ENCODE measurements around the gene ANKRD16. TPM values are rescaled to one million over a fixed set of nuclear protein-coding genes. Genes with fewer than 3 reads are reported as not detected.

ANKRD16 gene
- total and polyA plus RNA-seq, 2 of the 8 experiments (the other 6 are each of a cell fraction or from before 2014, with no cell fraction given), result 8.2 to 12.7 TPM

GRCh38 chr10:5913736-5914135 lies 24.0 kb upstream of the ANKRD16 start:
- WGBS, 2 experiments (ENCODE audit: extremely low coverage in 1 of 2, insufficient coverage in 1 of 2, insufficient read length in 1 of 2, insufficient replicate concordance in 2 of 2, low coverage in 1 of 2, low lambda C conversion rate in 2 of 2, missing lambda C conversion rate in 1 of 2), result 94% methylated on average over 4 of the region's 4 CpGs; no CpG with 5 or more reads in 1 of the 2 experiments
- no peak overlapping the region for H2BK5ac ChIP-seq (ENCODE audit: low read depth, low read length)
- no peak overlapping the region for H2BK20ac ChIP-seq (ENCODE audit: low read length)
- H3K36me3 ChIP-seq (ENCODE audit: control insufficient read depth in 2 of 4, insufficient read depth in 4 of 4, low read length in 3 of 4), result peaks cover 41 to 94% (median 72%) of the 10 kb centered on the region in 4 experiments
- H3K79me2 ChIP-seq (ENCODE audit: control insufficient read depth in 1 of 2, insufficient read depth in 2 of 2, low read length in 2 of 2), result no peaks in the 10 kb centered on the region
- DNase-seq (ENCODE audit: low read depth in 1 of 2, low spot score in 2 of 2) (no peak), FAIRE-seq (no peak)
- no peak overlapping the region for H3K23ac ChIP-seq (ENCODE audit: insufficient read length)
- ChIA-PET CTCF (ENCODE audit: partially characterized antibody) (no interaction called here), POLR2A (ENCODE audit: partially characterized antibody) (no interaction called here)
- no peak overlapping the region for H4K5ac ChIP-seq (ENCODE audit: insufficient read length, low read depth, low read length)
- no peak overlapping the region for H4K8ac ChIP-seq (ENCODE audit: extremely low read depth, insufficient read depth, low read length)
- H3K27ac ChIP-seq (ENCODE audit: low read depth, low read length), result no peak overlapping the region
- no peak overlapping the region for H3K14ac ChIP-seq (ENCODE audit: insufficient read length)
- no peak overlapping the region for H3K4me2 ChIP-seq (ENCODE audit: insufficient read depth in 1 of 2, low read depth in 2 of 2, low read length in 2 of 2)
- peaks cover 4% of the 10 kb centered on the region; the same call in 1 of the 2 replicates for H3K23me2 ChIP-seq (ENCODE audit: low read depth, low read length)
- no peak overlapping the region for H2BK12ac ChIP-seq (ENCODE audit: low read depth, low read length)
- H3K27me3 ChIP-seq (replicated peaks in 1 of 4; ENCODE audit: control insufficient read depth in 3 of 4, extremely low read depth in 1 of 4, insufficient read depth in 3 of 4, low read length in 3 of 4), result no peaks in the 10 kb centered on the region
- peaks cover 4 to 9% of the 10 kb centered on the region in 2 experiments for H4K20me1 ChIP-seq (replicated peaks in 1 of 2; ENCODE audit: control insufficient read depth in 1 of 2, insufficient read depth in 2 of 2, low read length in 2 of 2)
- no peak overlapping the region for H2BK120ac ChIP-seq (replicated peaks; ENCODE audit: low read depth, low read length)
- no peak overlapping the region for H3K9ac ChIP-seq (replicated peaks in 1 of 4; ENCODE audit: extremely low read depth in 1 of 4, low read depth in 3 of 4, low read length in 3 of 4)
- H3K4ac ChIP-seq (replicated peaks; ENCODE audit: insufficient read length, low read depth, low read length), result no peak overlapping the region
- H3K18ac ChIP-seq (ENCODE audit: extremely low read depth, low read length), result no peak overlapping the region
- H4K91ac ChIP-seq (replicated peaks; ENCODE audit: insufficient read length, low read length), result no peak overlapping the region
- H2BK15ac ChIP-seq (ENCODE audit: low read length), result no peak overlapping the region
- H3K9me3 ChIP-seq (ENCODE audit: insufficient read depth in 2 of 2, low read depth in 1 of 2, low read length in 1 of 2), result no peaks in the 10 kb centered on the region
- H3K79me1 ChIP-seq (ENCODE audit: low read depth, low read length), result no peaks in the 10 kb centered on the region
- H3K4me3 ChIP-seq (ENCODE audit: extremely low read depth in 1 of 4, insufficient read depth in 2 of 4, low read depth in 3 of 4, low read length in 4 of 4), result no peak overlapping the region
- H2AFZ ChIP-seq (ENCODE audit: low read length), result no peak overlapping the region
- no peak overlapping the region for H2AK5ac ChIP-seq (ENCODE audit: low read depth, low read length)
- no peak overlapping the region for H3K56ac ChIP-seq (replicated peaks; ENCODE audit: insufficient read length, low read depth, low read length)
- H3K4me1 ChIP-seq (replicated peaks in 1 of 4; ENCODE audit: control insufficient read depth in 3 of 4, insufficient read depth in 4 of 4, low read length in 3 of 4), result no peaks in the 10 kb centered on the region
